Caco-2 (cell line): ENCODE data around the gene LDHD. TPM values are rescaled to one million over a fixed set of nuclear protein-coding genes. Genes with fewer than 3 reads are reported as not detected.
A peak's percentile ranks its signal among the peaks of the same experiment; 100 is the strongest.

Experiments
- BruUV-seq: library from RNA; stranded (reverse); fragments of 400-500 nt; replicated peaks from 2 replicates; lab custom pipeline; 2021; lab: Mats Ljungman, UMichigan
- CTCF ChIA-PET: fragments of 300-600 bp; sonication (Branson Sonifier 250); formaldehyde crosslinking; loops from one replicate; lab custom pipeline; 2022; ENCODE audit warnings: antibody characterized with exemption; lab: Charles Lee
- POLR2A ChIA-PET: fragments of 300-600 bp; sonication (Branson Sonifier 250); formaldehyde crosslinking; loops from one replicate; lab custom pipeline; 2022; ENCODE audit warnings: antibody characterized with exemption; lab: Charles Lee
- DNase-seq, 2 experiments: peaks; one replicate each; pipeline versions ENCODE4 v3.0.0 to v3.0.0-alpha.2; 2020 to 2022
- H3K27me3 ChIP-seq: replicated peaks from 2 replicates; pipeline ENCODE4 v1.6.0; 2011; ENCODE audit warnings: low read length; ENCODE audit not compliant: control insufficient read depth, insufficient read depth
- H3K36me3 ChIP-seq: 2 replicates; pipeline ENCODE4 v1.5.1; 2011; ENCODE audit warnings: low read length; ENCODE audit not compliant: control insufficient read depth, insufficient read depth
- H3K4me1 ChIP-seq: fragments of 250-450 bp; sonication (Bioruptor Pico); 2 replicates; pipeline ENCODE4 v1.5.1; 2020; ENCODE audit warnings: mild to moderate bottlenecking
- H3K4me3 ChIP-seq: 2 replicates; pipeline ENCODE4 v1.5.1; 2011; ENCODE audit warnings: low read depth, mild to moderate bottlenecking, control low read depth, low read length
- H3K9me3 ChIP-seq: fragments of 250-450 bp; sonication (Bioruptor Pico); 2 replicates; pipeline ENCODE4 v1.5.1; 2020; ENCODE audit warnings: mild to moderate bottlenecking, moderate library complexity
- H3K27ac Mint-ChIP-seq: one replicate; pipeline ENCODE4 v1.8.0; 2022; ENCODE audit warnings: mixed read lengths; ENCODE audit not compliant: unreplicated experiment
- H3K27me3 Mint-ChIP-seq: one replicate; pipeline ENCODE4 v1.8.0; 2022; ENCODE audit warnings: mixed read lengths; ENCODE audit not compliant: insufficient read depth, unreplicated experiment
- H3K36me3 Mint-ChIP-seq: one replicate; pipeline ENCODE4 v1.8.0; 2022; ENCODE audit warnings: mild to moderate bottlenecking, mixed read lengths; ENCODE audit not compliant: insufficient read depth, unreplicated experiment
- H3K4me1 Mint-ChIP-seq: one replicate; pipeline ENCODE4 v1.8.0; 2022; ENCODE audit warnings: low read depth, mixed read lengths; ENCODE audit not compliant: unreplicated experiment
- H3K4me3 Mint-ChIP-seq: one replicate; pipeline ENCODE4 v1.8.0; 2022; ENCODE audit warnings: mild to moderate bottlenecking, moderate library complexity, mixed read lengths; ENCODE audit not compliant: unreplicated experiment
- H3K9me3 Mint-ChIP-seq: one replicate; pipeline ENCODE4 v1.8.0; 2022; ENCODE audit warnings: mixed read lengths; ENCODE audit not compliant: unreplicated experiment
- CTCF ChIP-seq, 2 experiments: fragments of 200-600 bp in 1 of 2; IDR thresholded peaks; 1 replicate in 1 of 2; 2 replicates in 1 of 2; pipeline versions ENCODE4 v1.5.1 to v1.8.0; 2011 to 2022; ENCODE audit warnings: antibody characterized with exemption in 1 of 2, control low read depth in 1 of 2, inconsistent platforms in 1 of 2, low read depth in 1 of 2, low read length in 1 of 2, mild to moderate bottlenecking in 1 of 2, moderate library complexity in 1 of 2; ENCODE audit not compliant: insufficient read depth in 1 of 2, severe bottlenecking in 1 of 2, unreplicated experiment in 1 of 2
- intact Hi-C: fragments of 100-400 bp; cut with micrococcal nuclease; formaldehyde crosslinking; loops from one replicate; pipeline ENCODE4 v1.10.0; 2022; ENCODE audit not compliant: unreplicated experiment
- total RNA-seq: library from RNA; stranded (reverse); gene quantifications from 2 replicates; pipeline ENCODE4 v1.2.3, GENCODE V29; 2022

LDHD gene
- total RNA-seq, 1 experiment from 2014 or later, result 4.1 TPM

- Mint-ChIP-seq H3K9me3 (no peaks in the 10 kb centered on the region), H3K27me3 (no peaks in the 10 kb centered on the region), H3K36me3 (peaks cover 24% of the 10 kb centered on the region), H3K27ac (peak overlapping the region; percentile 63), H3K4me3 (no peak overlapping the region), H3K4me1 (peaks cover 49% of the 10 kb centered on the region)
- no peak for DNase-seq
- H3K9me3 ChIP-seq, result no peaks in the 10 kb centered on the region
- no TSS peak for BruUV-seq
- ChIA-PET CTCF (no interaction called here), POLR2A (interaction anchor here (0.9 kb wide), 1 partner anchor 34 kb away, joined by 6 read pairs; no protein-coding TSS in a partner anchor)
- no peaks in the 10 kb centered on the region for H3K27me3 ChIP-seq
- no peak for TF ChIP-seq CTCF (IDR thresholded peaks at IDR 0.05; ENCODE audit: insufficient read depth in 1 of 2, low read depth in 1 of 2, low read length in 1 of 2, severe bottlenecking in 1 of 2, unreplicated experiment in 1 of 2)
- no peaks in the 10 kb centered on the region for H3K36me3 ChIP-seq
- intact Hi-C loops, result no loop called here
- H3K4me3 ChIP-seq, result no peak overlapping the region
- H3K4me1 ChIP-seq, result peaks cover 73% of the 10 kb centered on the region
Measured at GRCh38 chr16:75066861-75067447, 49.6 kb downstream of the LDHD start.

GRCh38 chr16:75065521-75066149 is 50.9 kb downstream of the LDHD start:
- no TSS peak for BruUV-seq

GRCh38 chr16:75065149-75065505 is 51.5 kb downstream of the LDHD start:
- peaks cover 42% of the 10 kb centered on the region for H3K4me1 Mint-ChIP-seq
- ChIA-PET POLR2A (interaction anchor here (0.6 kb wide), 1 partner anchor 73 kb away, joined by 3 read pairs; no protein-coding TSS in a partner anchor), CTCF (no interaction called here)
- no peaks in the 10 kb centered on the region for H3K27me3 Mint-ChIP-seq
- no peak for TF ChIP-seq CTCF (IDR thresholded peaks at IDR 0.05; ENCODE audit: insufficient read depth in 1 of 2, low read depth in 1 of 2, low read length in 1 of 2, severe bottlenecking in 1 of 2, unreplicated experiment in 1 of 2)
- H3K36me3 Mint-ChIP-seq, result peaks cover 19% of the 10 kb centered on the region
- peak overlapping the region; percentile 64 for H3K4me3 Mint-ChIP-seq
- H3K9me3 Mint-ChIP-seq, result no peaks in the 10 kb centered on the region
- peak overlapping the region; percentile 94 for H3K27ac Mint-ChIP-seq
- intact Hi-C loops, result no loop called here
- H3K4me1 ChIP-seq, result peaks cover 64% of the 10 kb centered on the region
- H3K27me3 ChIP-seq, result no peaks in the 10 kb centered on the region
- no peaks in the 10 kb centered on the region for H3K36me3 ChIP-seq
- no TSS peak for BruUV-seq
- H3K4me3 ChIP-seq, result no peak overlapping the region
- no peak for DNase-seq
- no peaks in the 10 kb centered on the region for H3K9me3 ChIP-seq

More at GRCh38 chr16:75065521-75066149, 50.9 kb downstream of the LDHD start:
- Mint-ChIP-seq H3K36me3 (peaks cover 24% of the 10 kb centered on the region), H3K4me3 (peak overlapping the region; percentile 64), H3K9me3 (no peaks in the 10 kb centered on the region), H3K4me1 (peaks cover 47% of the 10 kb centered on the region), H3K27ac (peak overlapping the region; percentile 94), H3K27me3 (no peaks in the 10 kb centered on the region)
- ChIA-PET CTCF (no interaction called here), POLR2A (no interaction called here)
- no peak for TF ChIP-seq CTCF (IDR thresholded peaks at IDR 0.05; ENCODE audit: insufficient read depth in 1 of 2, low read depth in 1 of 2, low read length in 1 of 2, severe bottlenecking in 1 of 2, unreplicated experiment in 1 of 2)
- Histone ChIP-seq H3K4me3 (no peak overlapping the region), H3K4me1 (peaks cover 62% of the 10 kb centered on the region), H3K9me3 (no peaks in the 10 kb centered on the region), H3K36me3 (no peaks in the 10 kb centered on the region), H3K27me3 (no peaks in the 10 kb centered on the region)
- intact Hi-C loops, result no loop called here
- peak in 1 of 2 experiments; percentile 40 for DNase-seq
